OCI-LY1 (cell line): Measurements from ENCODE around the gene TRIP13.
"Not testable (repeated sequence)": the region's sequence is repeated elsewhere in the genome, so short reads cannot be mapped to it uniquely, and the experiment has no call there.

Experiments
- H2AFZ ChIP-seq: fragments of 200-600 bp; sonication (generic), shearing (Covaris generic); 2 replicates; pipeline ENCODE4 v1.6.0; 2014; ENCODE audit warnings: antibody characterized with exemption, mild to moderate bottlenecking, low read length
- H3F3A ChIP-seq: fragments of 200-600 bp; sonication (generic), shearing (Covaris generic); 2 replicates; pipeline ENCODE4 v1.6.0; 2014; ENCODE audit warnings: mild to moderate bottlenecking, antibody characterized with exemption, low read length, moderate library complexity; ENCODE audit not compliant: insufficient read depth
- H3K27ac ChIP-seq: fragments of 200-600 bp; sonication (generic); 2 replicates; pipeline ENCODE4 v1.5.1; 2014; ENCODE audit warnings: low read length, mixed run types, mild to moderate bottlenecking, low read depth; ENCODE audit not compliant: poor library complexity, severe bottlenecking
- H3K27me3 ChIP-seq: fragments of 200-600 bp; sonication (generic); 2 replicates; pipeline ENCODE4 v1.6.0; 2014; ENCODE audit warnings: antibody characterized with exemption, mild to moderate bottlenecking, low read length, moderate library complexity; ENCODE audit not compliant: insufficient read depth
- H3K36me3 ChIP-seq: fragments of 200-600 bp; sonication (generic); 2 replicates; pipeline ENCODE4 v1.6.1; 2014; ENCODE audit warnings: mild to moderate bottlenecking, antibody characterized with exemption, low read length, moderate library complexity, mixed read lengths; ENCODE audit not compliant: insufficient read depth
- H3K4me1 ChIP-seq: fragments of 200-600 bp; sonication (generic); 2 replicates; pipeline ENCODE4 v1.5.1; 2014; ENCODE audit warnings: mild to moderate bottlenecking, low read length, moderate library complexity; ENCODE audit not compliant: insufficient read depth, severe bottlenecking
- H3K4me2 ChIP-seq: fragments of 200-600 bp; sonication (generic), shearing (Covaris generic); 2 replicates; pipeline ENCODE4 v1.6.1; 2014; ENCODE audit warnings: low read length
- H3K4me3 ChIP-seq: fragments of 200-600 bp; sonication (generic); 2 replicates; pipeline ENCODE4 v1.5.1; 2014; ENCODE audit warnings: low read length, low read depth, mild to moderate bottlenecking, mixed read lengths; ENCODE audit not compliant: poor library complexity, severe bottlenecking
- H3K79me2 ChIP-seq: fragments of 200-600 bp; shearing (Covaris generic); 2 replicates; pipeline ENCODE4 v1.6.1; 2016; ENCODE audit warnings: mixed run types, low read length, mixed read lengths; ENCODE audit not compliant: insufficient read depth
- H3K9ac ChIP-seq: fragments of 200-600 bp; sonication (generic), shearing (Covaris generic); 2 replicates; pipeline ENCODE4 v1.6.1; 2014; ENCODE audit warnings: mild to moderate bottlenecking, low read length, mixed read lengths
- H3K9me2 ChIP-seq: fragments of 200-600 bp; sonication (generic), shearing (Covaris generic); 2 replicates; pipeline ENCODE4 v1.6.1; 2014; ENCODE audit warnings: low read depth, mild to moderate bottlenecking, low read length, mixed read lengths
- H3K9me3 ChIP-seq: fragments of 200-600 bp; shearing (Covaris generic); 2 replicates; pipeline ENCODE4 v1.6.1; 2014; ENCODE audit warnings: low read length, mixed read lengths
- H4K20me1 ChIP-seq: fragments of 200-600 bp; sonication (generic), shearing (Covaris generic); 2 replicates; pipeline ENCODE4 v1.6.0; 2016; ENCODE audit warnings: mild to moderate bottlenecking, low read length; ENCODE audit not compliant: insufficient read depth
- EZH2 ChIP-seq: fragments of 200-600 bp; sonication (generic), shearing (Covaris generic); IDR thresholded peaks from 2 replicates; pipeline ENCODE4 v1.8.0; 2017; ENCODE audit warnings: borderline replicate concordance, mixed run types, mild to moderate bottlenecking, antibody characterized with exemption, low read length, moderate library complexity, mixed read lengths
- TF ChIP-seq, protein P1 (sequence below): fragments of 200-600 bp; sonication (generic), shearing (Covaris generic); IDR thresholded peaks from 2 replicates; pipeline ENCODE4 v1.5.1; 2017; ENCODE audit warnings: mild to moderate bottlenecking, antibody characterized with exemption, low read length, moderate library complexity, mixed read lengths

TRIP13 gene

GRCh38 chr5:876398-877365 lies 16.0 kb upstream of the TRIP13 start:
- Histone ChIP-seq H3K4me3 (no peak overlapping the region), H3K4me1 (no peaks in the 10 kb centered on the region), H2AFZ (no peak overlapping the region), H3K9me2 (no peaks in the 10 kb centered on the region), H3K9ac (no peak overlapping the region), H3K4me2 (no peak overlapping the region), H3K27ac (no peak overlapping the region), H3K79me2 (no peaks in the 10 kb centered on the region), H3F3A (no peaks in the 10 kb centered on the region), H4K20me1 (no peaks in the 10 kb centered on the region), H3K27me3 (no peaks in the 10 kb centered on the region), H3K36me3 (peaks cover 72% of the 10 kb centered on the region), H3K9me3 (no peaks in the 10 kb centered on the region)
- TF ChIP-seq, protein P1, sequence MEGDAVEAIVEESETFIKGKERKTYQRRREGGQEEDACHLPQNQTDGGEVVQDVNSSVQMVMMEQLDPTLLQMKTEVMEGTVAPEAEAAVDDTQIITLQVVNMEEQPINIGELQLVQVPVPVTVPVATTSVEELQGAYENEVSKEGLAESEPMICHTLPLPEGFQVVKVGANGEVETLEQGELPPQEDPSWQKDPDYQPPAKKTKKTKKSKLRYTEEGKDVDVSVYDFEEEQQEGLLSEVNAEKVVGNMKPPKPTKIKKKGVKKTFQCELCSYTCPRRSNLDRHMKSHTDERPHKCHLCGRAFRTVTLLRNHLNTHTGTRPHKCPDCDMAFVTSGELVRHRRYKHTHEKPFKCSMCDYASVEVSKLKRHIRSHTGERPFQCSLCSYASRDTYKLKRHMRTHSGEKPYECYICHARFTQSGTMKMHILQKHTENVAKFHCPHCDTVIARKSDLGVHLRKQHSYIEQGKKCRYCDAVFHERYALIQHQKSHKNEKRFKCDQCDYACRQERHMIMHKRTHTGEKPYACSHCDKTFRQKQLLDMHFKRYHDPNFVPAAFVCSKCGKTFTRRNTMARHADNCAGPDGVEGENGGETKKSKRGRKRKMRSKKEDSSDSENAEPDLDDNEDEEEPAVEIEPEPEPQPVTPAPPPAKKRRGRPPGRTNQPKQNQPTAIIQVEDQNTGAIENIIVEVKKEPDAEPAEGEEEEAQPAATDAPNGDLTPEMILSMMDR = no peak
- no peak for TF ChIP-seq EZH2

DNA sequence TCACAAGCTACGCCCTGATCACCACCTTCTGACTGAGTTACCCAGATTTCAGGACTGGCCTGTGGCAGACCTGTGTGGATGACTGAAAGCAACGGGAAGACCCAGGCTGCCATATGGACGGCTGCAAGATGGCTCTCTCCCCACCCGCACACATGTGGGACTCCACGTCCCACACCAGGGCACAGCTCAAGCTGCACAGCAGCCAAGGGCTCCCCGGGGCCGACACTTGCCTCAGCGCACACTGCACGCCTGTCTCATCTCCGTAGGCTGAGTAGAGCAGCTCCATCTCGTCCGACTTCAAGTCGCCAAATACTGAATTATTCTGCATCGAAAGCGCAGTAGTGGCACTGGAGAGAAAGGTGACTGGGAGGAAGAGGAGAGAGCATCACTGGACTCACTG lies 14.6 kb upstream of the TRIP13 start:
- TF ChIP-seq, protein P1 = no peak
- TF ChIP-seq EZH2 = no peak
- Histone ChIP-seq H3K9ac (no peak overlapping the region), H3K4me2 (no peak overlapping the region), H3K4me1 (no peaks in the 10 kb centered on the region), H4K20me1 (no peaks in the 10 kb centered on the region), H3K27ac (no peak overlapping the region), H2AFZ (no peak overlapping the region), H3K27me3 (no peaks in the 10 kb centered on the region), H3K9me2 (no peaks in the 10 kb centered on the region), H3K36me3 (peaks cover 74% of the 10 kb centered on the region), H3K9me3 (no peaks in the 10 kb centered on the region), H3K79me2 (no peaks in the 10 kb centered on the region), H3K4me3 (no peak overlapping the region), H3F3A (no peaks in the 10 kb centered on the region)

- not testable (repeated sequence) for H2AFZ ChIP-seq, H3K9me3 ChIP-seq, H3K9me2 ChIP-seq, H3K4me2 ChIP-seq, H3F3A ChIP-seq, H3K4me1 ChIP-seq, H3K9ac ChIP-seq, H3K27ac ChIP-seq, H3K4me3 ChIP-seq, H3K79me2 ChIP-seq, H4K20me1 ChIP-seq, H3K27me3 ChIP-seq
- H3K36me3 ChIP-seq = peaks cover 74% of the 10 kb centered on the region
Measured at GRCh38 chr5:878677-879076, 14.0 kb upstream of the TRIP13 start.
